Peyer's patch (tissue), 4 donors: Measurements from ENCODE around the gene IDS. TPM values are rescaled to one million over a fixed set of nuclear protein-coding genes. Genes with fewer than 3 reads are reported as not detected.

Experiments used
- DNase-seq, 3 donors: peaks; one replicate each; pipeline ENCODE4 v3.0.0-alpha.2; 2017 to 2019
- H3K27ac ChIP-seq, 4 donors: fragments of 200-600 bp; sonication (generic); one replicate each; pipeline ENCODE4 v1.5.1; 2016 to 2019
- H3K27me3 ChIP-seq, 2 donors: fragments of 200-600 bp; sonication (generic); one replicate each; pipeline ENCODE4 v1.5.1; 2019
- H3K36me3 ChIP-seq, 3 donors: fragments of 200-600 bp; sonication (generic); one replicate each; pipeline ENCODE4 v1.5.1; 2016 to 2019
- H3K4me1 ChIP-seq, 4 donors: fragments of 200-600 bp; sonication (generic); one replicate each; pipeline ENCODE4 v1.5.1; 2016 to 2019
- H3K4me3 ChIP-seq, 4 donors: fragments of 200-600 bp; sonication (generic); 1 replicate in 3 of 4; 2 replicates in 1 of 4; pipeline ENCODE4 v1.5.1; 2016 to 2019; ENCODE audit warnings: mild to moderate bottlenecking in 1 of 4
- H3K9me3 ChIP-seq, 4 donors: fragments of 200-600 bp; sonication (generic); one replicate each; pipeline ENCODE4 v1.5.1; 2016 to 2019; ENCODE audit warnings: mild to moderate bottlenecking in 1 of 4
- CTCF ChIP-seq, 6 experiments: fragments of 450-650 bp in 4 of 6; fragments of 200-600 bp in 2 of 6; sonication (generic) in 1 of 6; IDR thresholded peaks; one replicate each; pipeline ENCODE4 v1.5.1; 2017 to 2019; ENCODE audit warnings: antibody characterized with exemption in 6 of 6, mild to moderate bottlenecking in 3 of 6, moderate library complexity in 1 of 6
- POLR2A ChIP-seq, 2 donors: fragments of 450-650 bp; IDR thresholded peaks; one replicate each; pipeline ENCODE4 v1.5.1; 2017; ENCODE audit warnings: antibody characterized with exemption in 2 of 2, mild to moderate bottlenecking in 2 of 2, moderate library complexity in 2 of 2
- total RNA-seq, 4 donors: library from RNA; depleted of rRNA; stranded (reverse); fragments of >200 nt; gene quantifications; one replicate each; pipeline ENCODE4 v1.1.0, GENCODE V29; 2016

IDS gene
- total RNA-seq, 4 donors from 2014 or later, result 51.2 to 61.9 (median 53.6) TPM

DNA sequence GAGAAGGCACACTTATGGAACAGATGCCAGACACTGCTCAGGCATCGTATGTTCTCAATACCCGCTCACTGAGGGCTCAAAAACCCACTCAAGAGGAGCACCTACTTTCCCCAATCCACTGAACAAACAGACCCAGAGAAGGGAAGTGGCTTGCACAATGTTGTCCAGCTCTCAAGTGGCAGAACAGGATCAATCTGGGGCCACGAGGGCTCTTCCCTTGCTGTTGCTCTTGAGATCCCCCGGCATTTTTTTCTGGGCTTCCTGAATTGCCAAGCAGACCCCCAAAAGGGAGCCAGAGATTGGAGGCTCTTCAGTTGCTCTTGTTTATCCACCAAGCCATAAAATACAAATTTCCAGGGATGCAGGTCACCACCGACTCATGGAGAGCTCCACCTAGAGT, 35.7 kb downstream of the IDS start:
- no peaks in the 10 kb centered on the region for H3K27me3 ChIP-seq
- H3K36me3 ChIP-seq, result no peaks in the 10 kb centered on the region
- no peak overlapping the region for H3K27ac ChIP-seq
- TF ChIP-seq POLR2A (IDR thresholded peaks at IDR 0.05) (no peak), CTCF (IDR thresholded peaks at IDR 0.05) (no peak)
- H3K9me3 ChIP-seq, result no peaks in the 10 kb centered on the region
- H3K4me1 ChIP-seq, result no peaks in the 10 kb centered on the region
- H3K4me3 ChIP-seq, result no peak overlapping the region
- no peak for DNase-seq

DNA sequence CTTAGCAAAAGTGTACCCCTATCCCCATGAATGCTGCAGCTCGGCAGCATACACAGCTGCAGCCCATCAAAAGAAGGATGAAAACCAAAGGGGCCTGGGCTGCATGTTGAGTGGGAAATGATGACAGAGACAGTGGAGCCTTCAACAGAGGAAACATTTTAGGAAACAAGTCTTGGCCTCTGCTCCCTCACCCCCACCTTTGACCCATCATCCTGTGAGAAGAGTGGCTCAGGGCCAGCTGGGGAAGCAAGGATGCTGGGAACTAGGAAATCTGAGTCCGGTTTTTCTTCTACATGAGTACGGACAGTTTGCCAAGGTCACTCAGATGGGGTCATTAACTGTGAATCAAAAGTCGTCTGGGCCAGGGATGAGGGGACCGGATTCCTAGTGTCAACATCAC, 37.2 kb downstream of the IDS start:
- H3K27ac ChIP-seq, result no peak overlapping the region
- H3K36me3 ChIP-seq, result no peaks in the 10 kb centered on the region
- no peaks in the 10 kb centered on the region for H3K27me3 ChIP-seq
- TF ChIP-seq POLR2A (IDR thresholded peaks at IDR 0.05), result no peak
- no peak for TF ChIP-seq CTCF (IDR thresholded peaks at IDR 0.05)
- DNase-seq, result no peak
- no peaks in the 10 kb centered on the region for H3K9me3 ChIP-seq
- no peak overlapping the region for H3K4me3 ChIP-seq
- no peaks in the 10 kb centered on the region for H3K4me1 ChIP-seq

- H3K4me1 ChIP-seq, result no peaks in the 10 kb centered on the region
- no peak overlapping the region for H3K4me3 ChIP-seq
- no peak for DNase-seq
- no peaks in the 10 kb centered on the region for H3K27me3 ChIP-seq
- H3K27ac ChIP-seq, result no peak overlapping the region
- no peak for TF ChIP-seq POLR2A (IDR thresholded peaks at IDR 0.05)
- no peak for TF ChIP-seq CTCF (IDR thresholded peaks at IDR 0.05)
- no peaks in the 10 kb centered on the region for H3K9me3 ChIP-seq
- no peaks in the 10 kb centered on the region for H3K36me3 ChIP-seq
Observed at GRCh38 chrX:149467461-149467860, 37.6 kb downstream of the IDS start.

DNA sequence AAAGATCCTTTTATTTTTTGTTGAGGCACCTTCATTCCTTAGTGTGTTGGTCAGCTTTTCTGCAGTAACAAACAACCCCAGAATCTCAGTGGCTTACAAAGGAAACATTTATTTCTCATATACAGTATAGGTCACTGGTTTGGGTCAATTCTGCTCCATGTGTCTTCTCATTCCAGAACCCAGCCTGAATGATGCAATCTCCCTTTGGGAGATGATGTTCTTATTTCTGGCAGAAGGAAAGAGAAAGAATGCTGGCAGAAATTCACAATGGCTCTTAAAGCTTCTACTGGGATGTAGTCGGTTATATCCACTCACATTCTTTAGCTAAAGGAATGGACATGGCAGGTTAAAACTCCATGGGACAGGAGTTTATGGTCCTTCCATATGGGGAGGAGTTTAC, 42.3 kb downstream of the IDS start:
- Histone ChIP-seq H3K36me3 (no peaks in the 10 kb centered on the region), H3K4me3 (no peak overlapping the region), H3K27ac (no peak overlapping the region), H3K27me3 (no peaks in the 10 kb centered on the region), H3K9me3 (no peaks in the 10 kb centered on the region), H3K4me1 (no peaks in the 10 kb centered on the region)
- TF ChIP-seq POLR2A (IDR thresholded peaks at IDR 0.05), result no peak
- no peak for TF ChIP-seq CTCF (IDR thresholded peaks at IDR 0.05)
- DNase-seq, result no peak

DNA sequence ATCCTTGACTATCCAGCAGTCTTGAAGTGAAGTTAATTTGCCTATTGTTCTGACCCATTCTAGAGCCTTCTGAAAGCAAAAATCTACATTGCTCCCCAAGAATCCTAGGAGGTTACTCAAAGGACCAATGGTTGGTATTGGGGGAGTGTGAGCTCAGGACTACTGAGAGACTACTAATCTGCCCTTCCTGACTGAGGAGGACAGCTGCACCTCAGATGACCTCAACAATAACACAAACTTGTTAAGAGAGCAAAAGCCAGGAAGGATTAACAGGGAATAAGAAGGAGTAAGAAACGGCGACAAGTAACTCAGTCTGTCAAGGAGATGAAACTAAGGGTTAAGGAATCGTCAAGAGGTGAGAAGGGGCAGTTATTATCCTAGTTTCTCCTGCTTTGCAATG, 43.4 kb downstream of the IDS start:
- no peaks in the 10 kb centered on the region for H3K36me3 ChIP-seq
- H3K27me3 ChIP-seq, result no peaks in the 10 kb centered on the region
- no peak for TF ChIP-seq POLR2A (IDR thresholded peaks at IDR 0.05)
- no peak for TF ChIP-seq CTCF (IDR thresholded peaks at IDR 0.05)
- H3K27ac ChIP-seq, result no peak overlapping the region
- no peak overlapping the region for H3K4me3 ChIP-seq
- no peaks in the 10 kb centered on the region for H3K9me3 ChIP-seq
- no peaks in the 10 kb centered on the region for H3K4me1 ChIP-seq
- DNase-seq, result no peak

DNA sequence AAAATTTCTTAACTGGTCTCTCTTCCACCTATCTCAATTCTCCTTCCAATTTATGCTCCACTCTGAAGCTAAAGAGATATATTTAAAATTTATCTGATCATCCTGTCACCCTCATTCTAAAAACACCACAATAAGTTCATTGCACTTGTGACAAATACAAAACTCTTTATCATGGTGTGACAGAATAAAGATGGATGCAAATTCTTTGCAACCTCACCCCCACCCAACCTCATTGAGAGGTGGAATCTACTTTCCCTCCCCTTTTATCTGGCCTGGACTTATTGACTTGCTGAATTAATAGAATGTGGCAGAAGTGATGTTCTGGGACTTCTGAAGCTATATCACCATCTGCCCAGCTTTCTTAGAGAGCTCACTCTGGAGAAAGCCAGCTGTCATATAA, 46.5 kb downstream of the IDS start:
- Histone ChIP-seq H3K36me3 (no peaks in the 10 kb centered on the region), H3K9me3 (no peaks in the 10 kb centered on the region), H3K4me3 (no peak overlapping the region), H3K27ac (no peak overlapping the region), H3K27me3 (no peaks in the 10 kb centered on the region), H3K4me1 (no peaks in the 10 kb centered on the region)
- no peak for TF ChIP-seq CTCF (IDR thresholded peaks at IDR 0.05)
- no peak for TF ChIP-seq POLR2A (IDR thresholded peaks at IDR 0.05)
- DNase-seq, result no peak
